GM12801 (cell line): ENCODE data around the gene DNAH1.

Experiments used
- TF ChIP-seq, protein P1 (sequence below): IDR thresholded peaks from one replicate; pipeline ENCODE4 v1.5.1; 2011; ENCODE audit warnings: control low read depth; ENCODE audit not compliant: insufficient read length; ENCODE audit errors: extremely low read depth

DNAH1 gene

DNA sequence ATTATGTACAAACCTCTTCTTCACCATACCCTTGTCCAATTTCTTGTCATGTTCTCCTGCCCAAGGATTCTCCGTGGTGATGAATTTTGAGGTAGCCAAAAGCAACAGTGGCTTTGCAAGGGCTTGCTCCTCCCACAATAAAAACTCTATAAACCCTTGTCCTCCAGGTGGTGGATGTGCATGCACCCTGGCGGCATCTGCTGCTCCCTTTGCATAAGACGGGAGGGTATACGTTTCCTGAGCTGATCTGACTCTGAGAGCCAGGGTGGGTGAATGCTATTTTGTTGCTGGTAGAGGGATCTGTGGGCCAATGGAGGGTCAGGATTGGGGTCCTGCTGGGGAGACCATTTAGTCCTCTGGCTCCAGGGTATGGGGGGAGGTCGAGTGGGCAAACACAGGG, 5.4 kb downstream of the DNAH1 start:
- TF ChIP-seq, protein P1, sequence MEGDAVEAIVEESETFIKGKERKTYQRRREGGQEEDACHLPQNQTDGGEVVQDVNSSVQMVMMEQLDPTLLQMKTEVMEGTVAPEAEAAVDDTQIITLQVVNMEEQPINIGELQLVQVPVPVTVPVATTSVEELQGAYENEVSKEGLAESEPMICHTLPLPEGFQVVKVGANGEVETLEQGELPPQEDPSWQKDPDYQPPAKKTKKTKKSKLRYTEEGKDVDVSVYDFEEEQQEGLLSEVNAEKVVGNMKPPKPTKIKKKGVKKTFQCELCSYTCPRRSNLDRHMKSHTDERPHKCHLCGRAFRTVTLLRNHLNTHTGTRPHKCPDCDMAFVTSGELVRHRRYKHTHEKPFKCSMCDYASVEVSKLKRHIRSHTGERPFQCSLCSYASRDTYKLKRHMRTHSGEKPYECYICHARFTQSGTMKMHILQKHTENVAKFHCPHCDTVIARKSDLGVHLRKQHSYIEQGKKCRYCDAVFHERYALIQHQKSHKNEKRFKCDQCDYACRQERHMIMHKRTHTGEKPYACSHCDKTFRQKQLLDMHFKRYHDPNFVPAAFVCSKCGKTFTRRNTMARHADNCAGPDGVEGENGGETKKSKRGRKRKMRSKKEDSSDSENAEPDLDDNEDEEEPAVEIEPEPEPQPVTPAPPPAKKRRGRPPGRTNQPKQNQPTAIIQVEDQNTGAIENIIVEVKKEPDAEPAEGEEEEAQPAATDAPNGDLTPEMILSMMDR, result no peak

DNA sequence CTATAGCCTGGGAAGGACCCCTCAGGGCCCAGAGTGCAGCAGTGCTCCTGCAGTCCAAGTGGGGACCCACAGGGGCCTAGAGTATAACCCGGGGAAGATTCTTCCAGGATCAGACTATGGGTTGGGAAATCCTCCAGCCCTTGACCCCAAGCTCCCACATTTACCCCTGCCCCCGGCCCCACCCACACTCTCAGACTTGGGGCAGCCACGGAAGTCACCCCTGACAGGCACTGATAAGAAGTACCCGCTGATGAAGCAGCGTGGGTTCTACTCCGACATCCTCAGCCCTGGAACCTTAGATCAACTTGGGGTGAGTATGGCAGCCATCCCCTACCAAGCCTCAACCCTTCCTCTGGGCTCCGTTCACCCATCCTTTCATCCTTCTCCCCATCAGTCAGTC, 6.3 kb downstream of the DNAH1 start:
- TF ChIP-seq, protein P1, result no peak

DNA sequence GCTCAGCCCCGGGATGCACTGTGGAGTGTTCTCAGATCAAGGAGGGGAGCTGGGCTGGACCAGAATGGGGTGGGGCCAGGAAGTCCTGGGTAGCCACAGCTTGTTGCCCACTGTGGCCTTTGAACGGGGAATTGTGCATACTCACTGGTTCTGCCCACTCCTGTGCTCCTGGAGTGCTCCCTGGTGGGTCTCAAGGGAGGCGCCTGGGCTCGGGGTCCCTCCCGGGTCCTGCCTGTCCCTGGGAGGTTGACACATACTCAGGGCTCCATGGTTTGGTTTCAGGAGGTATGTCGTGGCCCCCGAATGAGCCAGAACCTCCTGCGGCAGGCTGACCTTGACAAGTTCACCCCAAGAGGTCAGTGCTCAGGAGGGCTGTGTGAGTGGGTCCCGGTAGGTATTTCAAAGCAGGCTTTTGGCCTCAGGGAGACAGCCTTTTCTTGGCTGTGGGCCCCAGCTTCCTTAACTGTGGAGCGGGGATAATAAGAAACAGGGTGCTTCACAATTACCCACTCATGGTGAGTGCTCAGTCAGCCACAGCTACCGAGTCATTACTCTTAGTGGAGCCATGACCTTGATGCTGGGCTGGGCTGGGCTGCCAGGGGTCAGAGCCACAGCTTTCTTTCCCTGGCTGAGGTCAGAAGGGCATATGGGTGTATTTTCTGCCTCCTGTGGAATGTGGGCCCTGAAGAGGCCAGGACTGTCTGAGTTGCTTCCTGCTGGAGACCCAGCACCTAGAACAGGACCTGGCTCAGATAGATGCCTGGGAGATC, 7.6 kb downstream of the DNAH1 start:
- TF ChIP-seq, protein P1, result no peak

DNA sequence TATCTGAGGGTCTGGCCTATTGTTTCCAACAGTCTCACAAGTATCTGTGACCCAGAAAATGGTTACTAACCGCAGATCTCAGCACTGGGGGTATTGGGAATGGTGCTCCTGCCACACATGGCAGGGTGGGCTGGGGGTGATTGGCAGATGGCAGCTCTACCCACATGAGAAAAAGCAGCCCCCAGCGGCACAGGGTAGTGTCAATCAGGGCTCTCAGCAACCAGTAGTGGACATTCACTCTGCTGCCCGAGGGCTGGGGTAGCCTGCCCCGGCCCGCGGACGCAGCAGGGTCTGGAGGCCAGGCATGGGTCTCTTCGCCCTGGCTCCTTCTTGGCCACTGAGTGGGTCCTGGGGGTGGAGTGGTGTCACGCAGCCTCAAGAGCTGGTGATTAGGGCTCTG, 8.6 kb downstream of the DNAH1 start:
- TF ChIP-seq, protein P1, result no peak

DNA sequence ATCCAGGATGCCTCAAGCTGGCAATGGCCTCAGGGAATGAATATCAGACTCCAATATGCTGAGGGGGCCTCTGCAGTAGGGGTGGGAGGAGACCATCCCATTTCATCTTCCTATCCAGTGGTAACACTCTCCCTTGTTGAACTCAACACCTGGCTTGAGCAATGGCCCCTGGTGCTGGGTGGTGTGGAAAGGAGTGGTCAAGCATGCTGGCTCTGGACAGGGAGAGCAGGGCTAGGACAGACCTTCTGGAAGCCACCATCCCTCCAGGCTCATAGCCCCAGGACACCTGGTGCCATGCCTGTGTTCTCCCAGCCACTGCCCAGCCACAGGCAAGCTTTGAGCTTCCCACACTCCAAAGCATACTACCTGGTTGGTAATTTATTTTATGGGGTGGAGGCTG, 9.6 kb downstream of the DNAH1 start:
- TF ChIP-seq, protein P1, result no peak

DNA sequence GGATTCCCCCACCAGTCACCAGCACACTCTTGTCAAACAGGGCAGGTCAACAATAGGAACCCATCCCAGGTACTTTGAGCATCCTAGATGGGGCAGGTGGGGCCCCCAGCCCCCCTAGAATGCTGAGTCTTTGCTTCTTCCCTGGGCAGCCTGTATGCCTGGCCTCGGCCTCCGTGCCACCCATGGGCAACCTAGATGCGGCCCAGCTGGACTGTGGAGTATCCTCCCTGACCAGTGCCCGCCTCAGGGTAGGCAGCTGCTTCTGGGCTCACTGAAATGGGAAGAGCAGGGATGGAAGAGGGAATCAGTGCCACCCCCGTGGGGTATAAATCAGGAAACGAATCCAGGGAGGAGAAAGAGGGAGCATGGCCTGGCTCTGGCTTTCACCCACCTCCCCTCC, 10.9 kb downstream of the DNAH1 start:
- TF ChIP-seq, protein P1, result no peak

DNA sequence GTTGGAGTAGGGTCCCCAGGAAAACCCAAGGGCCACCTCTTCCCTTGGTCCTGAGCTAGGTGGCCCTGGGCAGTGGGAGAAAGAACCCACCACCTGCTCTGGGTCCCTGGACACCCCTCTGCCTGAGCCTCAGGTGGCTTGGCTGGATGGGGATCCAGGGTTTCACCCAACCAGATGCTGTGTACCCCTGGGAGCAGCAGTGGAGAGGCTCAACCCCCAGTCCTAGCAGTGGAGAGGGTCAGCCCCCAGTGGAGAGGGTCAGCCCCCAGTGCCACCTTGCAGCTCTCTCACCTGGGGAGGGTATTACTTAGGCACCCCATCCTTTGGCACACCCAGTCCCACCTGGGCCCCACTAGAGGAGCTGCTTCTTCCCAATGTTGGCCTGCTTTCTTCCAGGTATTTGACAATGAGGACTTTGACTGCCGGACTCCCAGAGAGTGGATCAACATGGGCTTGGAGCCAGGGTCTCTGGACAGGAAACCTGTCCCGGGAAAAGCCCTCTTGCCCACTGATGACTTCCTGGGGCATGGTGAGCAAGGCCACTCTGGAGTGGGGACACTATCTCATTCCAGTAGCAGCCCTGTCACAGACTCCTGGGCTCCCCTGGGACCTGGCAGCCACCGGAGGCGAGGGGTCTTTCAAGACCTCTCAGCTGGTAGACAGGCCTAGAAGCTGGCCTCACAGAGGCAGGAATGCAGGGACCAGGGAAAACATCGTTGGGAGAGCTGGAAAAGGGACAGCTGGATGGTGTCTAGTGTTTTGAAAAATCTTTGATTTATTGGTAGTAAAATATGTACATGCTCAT, 11.6 kb downstream of the DNAH1 start:
- TF ChIP-seq, protein P1, result no peak
